ENCODE data around the gene MMEL1.

Gene MMEL1

DNA sequence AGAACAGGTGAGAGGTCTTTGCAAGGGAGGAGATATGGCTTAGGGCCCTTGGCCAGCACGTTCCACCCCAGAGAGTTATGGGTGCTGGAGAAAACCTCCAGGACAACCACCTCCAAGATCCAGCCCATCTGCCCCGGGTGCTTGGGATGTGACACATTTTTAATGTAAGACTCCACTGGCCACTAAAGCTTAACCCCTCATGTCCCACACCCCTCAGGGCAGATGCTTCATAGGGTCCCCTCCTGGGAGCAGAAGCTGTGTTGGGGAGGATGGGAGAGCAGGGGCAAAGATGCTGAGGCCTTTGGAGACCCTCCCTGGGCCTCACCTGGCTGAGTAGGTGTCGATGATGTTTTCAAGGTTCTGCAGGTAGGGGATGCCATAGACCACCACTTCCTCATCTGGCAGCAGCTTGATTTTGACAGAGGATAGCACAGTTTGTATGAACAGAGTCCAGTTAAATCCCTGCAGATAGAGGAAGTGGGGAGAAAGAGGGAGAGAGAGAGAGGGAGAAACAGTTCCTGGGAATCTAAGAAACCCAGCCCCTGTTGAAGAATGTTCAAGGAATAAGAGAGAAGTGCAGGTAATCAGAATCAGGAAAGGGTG lies 34.4 kb downstream of the MMEL1 start:
- Histone ChIP-seq H3K9ac (ENCODE audit: low read depth, low read length) (no peak overlapping the region), H3K9me3 (ENCODE audit: insufficient read depth, low read depth, low read length) (no peaks in the 10 kb centered on the region), H3K36me3 (ENCODE audit: insufficient read depth, low read length) (no peaks in the 10 kb centered on the region), H3K27ac (ENCODE audit: low read depth, low read length) (no peak overlapping the region), H3K4me3 (ENCODE audit: low read length) (no peak overlapping the region), H3K4me1 (ENCODE audit: insufficient read depth, low read length) (no peaks in the 10 kb centered on the region), H3K27me3 (ENCODE audit: insufficient read depth, low read length) (no peaks in the 10 kb centered on the region)
- WGBS, result 80% methylated on average over 3 of the region's 3 CpGs

- H3K9me3 ChIP-seq (ENCODE audit: insufficient read depth, low read depth, low read length), result no peaks in the 10 kb centered on the region
- H3K27ac ChIP-seq (ENCODE audit: low read depth, low read length), result no peak overlapping the region
- no peak overlapping the region for H3K9ac ChIP-seq (ENCODE audit: low read depth, low read length)
- no peak overlapping the region for H3K4me3 ChIP-seq (ENCODE audit: low read length)
- WGBS, result 83% methylated on average over 34 of the region's 34 CpGs
- no peaks in the 10 kb centered on the region for H3K4me1 ChIP-seq (ENCODE audit: insufficient read depth, low read length)
- no peaks in the 10 kb centered on the region for H3K27me3 ChIP-seq (ENCODE audit: insufficient read depth, low read length)
- H3K36me3 ChIP-seq (ENCODE audit: insufficient read depth, low read length), result no peaks in the 10 kb centered on the region
These were observed 35.1 kb downstream of the MMEL1 start for GRCh38 chr1:2597441-2598328.

- WGBS, result 89% methylated on average over 27 of the region's 28 CpGs
- H3K9me3 ChIP-seq (ENCODE audit: insufficient read depth, low read depth, low read length), result no peaks in the 10 kb centered on the region
- no peaks in the 10 kb centered on the region for H3K36me3 ChIP-seq (ENCODE audit: insufficient read depth, low read length)
- no peak overlapping the region for H3K9ac ChIP-seq (ENCODE audit: low read depth, low read length)
- no peak overlapping the region for H3K27ac ChIP-seq (ENCODE audit: low read depth, low read length)
- no peaks in the 10 kb centered on the region for H3K27me3 ChIP-seq (ENCODE audit: insufficient read depth, low read length)
- H3K4me1 ChIP-seq (ENCODE audit: insufficient read depth, low read length), result no peaks in the 10 kb centered on the region
- no peak overlapping the region for H3K4me3 ChIP-seq (ENCODE audit: low read length)
These were observed 36.1 kb downstream of the MMEL1 start for GRCh38 chr1:2596530-2597333.

- 89% methylated on average over 31 of the region's 31 CpGs for WGBS
- Histone ChIP-seq H3K9me3 (ENCODE audit: insufficient read depth, low read depth, low read length) (no peaks in the 10 kb centered on the region), H3K4me1 (ENCODE audit: insufficient read depth, low read length) (no peaks in the 10 kb centered on the region), H3K27me3 (ENCODE audit: insufficient read depth, low read length) (no peaks in the 10 kb centered on the region), H3K27ac (ENCODE audit: low read depth, low read length) (no peak overlapping the region), H3K9ac (ENCODE audit: low read depth, low read length) (no peak overlapping the region), H3K36me3 (ENCODE audit: insufficient read depth, low read length) (no peaks in the 10 kb centered on the region), H3K4me3 (ENCODE audit: low read length) (no peak overlapping the region)
These were observed 36.8 kb downstream of the MMEL1 start for GRCh38 chr1:2595812-2596529.

- no peak overlapping the region for H3K27ac ChIP-seq (ENCODE audit: low read depth, low read length)
- H3K4me3 ChIP-seq (ENCODE audit: low read length), result no peak overlapping the region
- no peaks in the 10 kb centered on the region for H3K27me3 ChIP-seq (ENCODE audit: insufficient read depth, low read length)
- 88% methylated on average over 19 of the region's 19 CpGs for WGBS
- H3K9ac ChIP-seq (ENCODE audit: low read depth, low read length), result no peak overlapping the region
- no peaks in the 10 kb centered on the region for H3K36me3 ChIP-seq (ENCODE audit: insufficient read depth, low read length)
- no peaks in the 10 kb centered on the region for H3K9me3 ChIP-seq (ENCODE audit: insufficient read depth, low read depth, low read length)
- H3K4me1 ChIP-seq (ENCODE audit: insufficient read depth, low read length), result no peaks in the 10 kb centered on the region
These were observed 37.5 kb downstream of the MMEL1 start for GRCh38 chr1:2595261-2595811.

GRCh38 chr1:2594641-2595131 lies 38.1 kb downstream of the MMEL1 start:
- H3K27ac ChIP-seq (ENCODE audit: low read depth, low read length), result no peak overlapping the region
- H3K36me3 ChIP-seq (ENCODE audit: insufficient read depth, low read length), result no peaks in the 10 kb centered on the region; the same call in 1 of the 2 replicates
- H3K4me1 ChIP-seq (ENCODE audit: insufficient read depth, low read length), result no peaks in the 10 kb centered on the region
- no peak overlapping the region for H3K4me3 ChIP-seq (ENCODE audit: low read length)
- H3K9ac ChIP-seq (ENCODE audit: low read depth, low read length), result no peak overlapping the region
- no peaks in the 10 kb centered on the region for H3K27me3 ChIP-seq (ENCODE audit: insufficient read depth, low read length)
- 90% methylated on average over 17 of the region's 17 CpGs for WGBS
- no peaks in the 10 kb centered on the region for H3K9me3 ChIP-seq (ENCODE audit: insufficient read depth, low read depth, low read length)

- no peak overlapping the region for H3K27ac ChIP-seq (ENCODE audit: low read depth, low read length)
- no peak overlapping the region for H3K4me3 ChIP-seq (ENCODE audit: low read length)
- no peaks in the 10 kb centered on the region for H3K27me3 ChIP-seq (ENCODE audit: insufficient read depth, low read length)
- H3K9ac ChIP-seq (ENCODE audit: low read depth, low read length), result no peak overlapping the region
- WGBS, result 88% methylated on average over 20 of the region's 20 CpGs
- no peaks in the 10 kb centered on the region for H3K4me1 ChIP-seq (ENCODE audit: insufficient read depth, low read length)
- peaks cover 5% of the 10 kb centered on the region; the same call in 1 of the 2 replicates for H3K36me3 ChIP-seq (ENCODE audit: insufficient read depth, low read length)
- H3K9me3 ChIP-seq (ENCODE audit: insufficient read depth, low read depth, low read length), result no peaks in the 10 kb centered on the region
These were observed 38.7 kb downstream of the MMEL1 start for GRCh38 chr1:2594001-2594640.

GRCh38 chr1:2593251-2593878 lies 39.5 kb downstream of the MMEL1 start:
- no peak overlapping the region for H3K4me3 ChIP-seq (ENCODE audit: low read length)
- H3K4me1 ChIP-seq (ENCODE audit: insufficient read depth, low read length), result no peaks in the 10 kb centered on the region
- no peak overlapping the region for H3K27ac ChIP-seq (ENCODE audit: low read depth, low read length)
- no peaks in the 10 kb centered on the region for H3K9me3 ChIP-seq (ENCODE audit: insufficient read depth, low read depth, low read length)
- peaks cover 11% of the 10 kb centered on the region for H3K36me3 ChIP-seq (ENCODE audit: insufficient read depth, low read length)
- 81% methylated on average over 26 of the region's 26 CpGs for WGBS
- no peak overlapping the region for H3K9ac ChIP-seq (ENCODE audit: low read depth, low read length)
- H3K27me3 ChIP-seq (ENCODE audit: insufficient read depth, low read length), result no peaks in the 10 kb centered on the region

DNA sequence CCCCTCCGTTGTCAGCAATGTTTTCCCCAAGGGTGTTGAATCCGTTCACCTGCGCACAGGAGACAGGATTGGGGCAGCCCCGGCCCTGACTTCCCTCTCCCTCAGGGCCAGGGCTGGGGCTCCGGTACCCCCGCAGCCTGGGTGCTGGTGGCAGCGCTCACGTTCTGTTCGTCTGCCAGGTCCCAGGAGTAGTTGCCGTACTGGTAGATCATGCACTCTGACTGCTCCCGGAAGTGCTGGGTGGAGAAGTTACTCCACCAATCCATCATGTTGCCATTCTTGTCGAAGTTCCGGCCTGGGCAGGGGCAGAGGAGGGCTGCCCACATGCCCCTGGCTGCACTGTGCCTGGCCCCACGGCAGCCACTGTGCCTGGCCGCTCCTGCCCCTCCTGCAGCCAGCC lies 40.1 kb downstream of the MMEL1 start:
- no peaks in the 10 kb centered on the region for H3K9me3 ChIP-seq (ENCODE audit: insufficient read depth, low read depth, low read length)
- H3K27ac ChIP-seq (ENCODE audit: low read depth, low read length), result no peak overlapping the region
- 86% methylated on average over 15 of the region's 15 CpGs for WGBS
- H3K4me3 ChIP-seq (ENCODE audit: low read length), result no peak overlapping the region
- H3K27me3 ChIP-seq (ENCODE audit: insufficient read depth, low read length), result no peaks in the 10 kb centered on the region
- no peak overlapping the region for H3K9ac ChIP-seq (ENCODE audit: low read depth, low read length)
- no peaks in the 10 kb centered on the region for H3K4me1 ChIP-seq (ENCODE audit: insufficient read depth, low read length)
- peaks cover 11% of the 10 kb centered on the region for H3K36me3 ChIP-seq (ENCODE audit: insufficient read depth, low read length)

Measured in HUES64 (cell line).